ENCODE measurements around the gene XCL1.

DNA sequence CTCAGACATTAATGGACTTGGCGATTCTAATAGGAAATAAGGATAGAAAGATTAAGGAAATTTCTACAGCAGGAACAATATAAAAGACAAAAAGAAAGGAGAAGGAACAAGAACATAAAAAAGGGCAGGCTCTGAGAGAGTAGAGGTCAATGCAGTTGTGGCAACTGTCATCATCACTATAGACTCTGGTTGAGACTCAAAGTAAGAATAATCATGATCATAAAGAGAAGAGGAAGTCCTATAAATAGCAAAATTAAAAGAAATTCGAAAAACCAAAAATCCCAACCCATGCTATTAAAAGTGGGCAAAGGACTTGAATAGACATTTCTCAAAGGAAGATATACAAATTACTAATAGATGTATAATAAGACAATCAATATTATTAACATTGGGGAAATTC is 14.4 kb upstream of the XCL1 start:
- TF ChIP-seq EZH2 (IDR thresholded peaks at IDR 0.05; ENCODE audit: borderline replicate concordance, low read depth, low read length, poor library complexity, severe bottlenecking): no peak
- TF ChIP-seq, protein P1, sequence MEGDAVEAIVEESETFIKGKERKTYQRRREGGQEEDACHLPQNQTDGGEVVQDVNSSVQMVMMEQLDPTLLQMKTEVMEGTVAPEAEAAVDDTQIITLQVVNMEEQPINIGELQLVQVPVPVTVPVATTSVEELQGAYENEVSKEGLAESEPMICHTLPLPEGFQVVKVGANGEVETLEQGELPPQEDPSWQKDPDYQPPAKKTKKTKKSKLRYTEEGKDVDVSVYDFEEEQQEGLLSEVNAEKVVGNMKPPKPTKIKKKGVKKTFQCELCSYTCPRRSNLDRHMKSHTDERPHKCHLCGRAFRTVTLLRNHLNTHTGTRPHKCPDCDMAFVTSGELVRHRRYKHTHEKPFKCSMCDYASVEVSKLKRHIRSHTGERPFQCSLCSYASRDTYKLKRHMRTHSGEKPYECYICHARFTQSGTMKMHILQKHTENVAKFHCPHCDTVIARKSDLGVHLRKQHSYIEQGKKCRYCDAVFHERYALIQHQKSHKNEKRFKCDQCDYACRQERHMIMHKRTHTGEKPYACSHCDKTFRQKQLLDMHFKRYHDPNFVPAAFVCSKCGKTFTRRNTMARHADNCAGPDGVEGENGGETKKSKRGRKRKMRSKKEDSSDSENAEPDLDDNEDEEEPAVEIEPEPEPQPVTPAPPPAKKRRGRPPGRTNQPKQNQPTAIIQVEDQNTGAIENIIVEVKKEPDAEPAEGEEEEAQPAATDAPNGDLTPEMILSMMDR (conservative IDR thresholded peaks at IDR 0.05; ENCODE audit: low read depth, low read length): no peak

Data from A673 (cell line).